HEK293 (cell line): Measurements from ENCODE around the gene PDRG1.
"Not testable (repeated sequence)": the region's sequence is repeated elsewhere in the genome, so short reads cannot be mapped to it uniquely, and the experiment has no call there.

ENCODE experiments used
- CTCF ChIA-PET: fragments of 350-600 bp; formaldehyde crosslinking; extraction: SDS; loops from one replicate; lab custom pipeline; 2021; ENCODE audit warnings: antibody characterized with exemption; lab: Yijun Ruan, JAX
- POLR2A ChIA-PET: fragments of 300-600 bp; formaldehyde crosslinking; extraction: SDS; loops from one replicate; lab custom pipeline; 2020; ENCODE audit warnings: antibody characterized with exemption, inconsistent platforms; lab: Yijun Ruan, JAX
- H3K27ac ChIP-seq: fragments of 200-500 bp; sonication (Bioruptor generic); 2 replicates; pipeline ENCODE4 v1.5.1; 2014; ENCODE audit warnings: low read depth, low read length, control low read depth, inconsistent platforms; ENCODE audit errors: extremely low read depth
- H3K36me3 ChIP-seq, 2 experiments: fragments of 200-500 bp in 1 of 2; sonication (Bioruptor generic) in 1 of 2; 1 replicate in 1 of 2; 2 replicates in 1 of 2; pipeline ENCODE4 v1.5.1; 2014 to 2017; ENCODE audit warnings: inconsistent platforms in 2 of 2, low read length in 2 of 2; ENCODE audit not compliant: control insufficient read depth in 2 of 2, insufficient read depth in 1 of 2
- H3K4me1 ChIP-seq: fragments of 200-500 bp; sonication (Bioruptor generic); 2 replicates; pipeline ENCODE4 v1.5.1; 2014; ENCODE audit warnings: mild to moderate bottlenecking, low read length, inconsistent platforms; ENCODE audit not compliant: control insufficient read depth, insufficient read depth
- H3K4me3 ChIP-seq: 2 replicates; pipeline ENCODE4 v1.5.1; 2011; ENCODE audit warnings: low read depth, mild to moderate bottlenecking, control low read depth, low read length, moderate library complexity
- H3K9me3 ChIP-seq: fragments of 200-500 bp; sonication (Bioruptor generic); 2 replicates; pipeline ENCODE4 v1.5.1; 2014; ENCODE audit warnings: low read depth, low read length, inconsistent platforms; ENCODE audit not compliant: control insufficient read depth, insufficient read depth
- KLF1 ChIP-seq: fragments of 450-650 bp; formaldehyde crosslinking; IDR thresholded peaks from 2 replicates; pipeline ENCODE4 v1.5.1; 2016; ENCODE audit warnings: missing biosample characterization, missing genetic modification characterization
- TCF7L2 ChIP-seq: IDR thresholded peaks from 2 replicates; pipeline ENCODE4 v1.6.1; 2011; ENCODE audit warnings: low read depth, mild to moderate bottlenecking, inconsistent platforms, low read length, moderate library complexity, borderline replicate concordance
- ZFP69B ChIP-seq: fragments of 450-650 bp; formaldehyde crosslinking; IDR thresholded peaks from 2 replicates; pipeline ENCODE4 v1.5.1; 2016; ENCODE audit warnings: missing biosample characterization, missing genetic modification characterization
- ZNF121 ChIP-seq: fragments of 450-650 bp; formaldehyde crosslinking; IDR thresholded peaks from 2 replicates; pipeline ENCODE4 v1.5.1; 2016; ENCODE audit warnings: missing biosample characterization, missing genetic modification characterization
- ZNF146 ChIP-seq: fragments of 450-650 bp; formaldehyde crosslinking; IDR thresholded peaks from 2 replicates; pipeline ENCODE4 v1.5.1; 2016; ENCODE audit warnings: missing biosample characterization, missing genetic modification characterization
- ZNF155 ChIP-seq: fragments of 450-650 bp; formaldehyde crosslinking; IDR thresholded peaks from 2 replicates; pipeline ENCODE4 v1.5.1; 2016; ENCODE audit warnings: missing biosample characterization, missing genetic modification characterization
- ZNF211 ChIP-seq: fragments of 450-650 bp; formaldehyde crosslinking; IDR thresholded peaks from 2 replicates; pipeline ENCODE4 v1.5.1; 2016; ENCODE audit warnings: low read depth, missing biosample characterization, missing genetic modification characterization
- ZNF324 ChIP-seq: fragments of 450-650 bp; formaldehyde crosslinking; IDR thresholded peaks from 2 replicates; pipeline ENCODE4 v1.5.1; 2016; ENCODE audit warnings: missing biosample characterization, missing genetic modification characterization
- ZNF473 ChIP-seq: fragments of 450-650 bp; formaldehyde crosslinking; IDR thresholded peaks from 2 replicates; pipeline ENCODE4 v1.5.1; 2017; ENCODE audit warnings: missing biosample characterization, missing genetic modification characterization
- ZNF670 ChIP-seq: fragments of 450-650 bp; formaldehyde crosslinking; IDR thresholded peaks from 2 replicates; pipeline ENCODE4 v1.5.1; 2016; ENCODE audit warnings: missing biosample characterization, missing genetic modification characterization, low read depth
- ZNF707 ChIP-seq: fragments of 450-650 bp; formaldehyde crosslinking; IDR thresholded peaks from 2 replicates; pipeline ENCODE4 v1.5.1; 2016; ENCODE audit warnings: missing biosample characterization, missing genetic modification characterization
- ZSCAN16 ChIP-seq: fragments of 450-650 bp; formaldehyde crosslinking; IDR thresholded peaks from 2 replicates; pipeline ENCODE4 v1.5.1; 2016; ENCODE audit warnings: missing biosample characterization, missing genetic modification characterization
- TF ChIP-seq, protein P1 (sequence below): fragments of 450-650 bp; formaldehyde crosslinking; IDR thresholded peaks from 2 replicates; pipeline ENCODE4 v1.5.1; 2016; ENCODE audit warnings: missing biosample characterization, missing genetic modification characterization
- TF ChIP-seq, protein P2 (sequence below): fragments of 450-650 bp; IDR thresholded peaks from 2 replicates; pipeline ENCODE4 v1.5.1; 2018; ENCODE audit warnings: missing biosample characterization, mild to moderate bottlenecking, missing genetic modification characterization
- TF ChIP-seq, protein P3 (sequence below): fragments of 450-650 bp; formaldehyde crosslinking; IDR thresholded peaks from 2 replicates; pipeline ENCODE4 v1.5.1; 2016; ENCODE audit warnings: missing biosample characterization, missing genetic modification characterization
- TF ChIP-seq, protein P4 (sequence below): fragments of 450-650 bp; formaldehyde crosslinking; IDR thresholded peaks from 2 replicates; pipeline ENCODE4 v1.5.1; 2016; ENCODE audit warnings: missing biosample characterization, missing genetic modification characterization

Gene PDRG1

DNA sequence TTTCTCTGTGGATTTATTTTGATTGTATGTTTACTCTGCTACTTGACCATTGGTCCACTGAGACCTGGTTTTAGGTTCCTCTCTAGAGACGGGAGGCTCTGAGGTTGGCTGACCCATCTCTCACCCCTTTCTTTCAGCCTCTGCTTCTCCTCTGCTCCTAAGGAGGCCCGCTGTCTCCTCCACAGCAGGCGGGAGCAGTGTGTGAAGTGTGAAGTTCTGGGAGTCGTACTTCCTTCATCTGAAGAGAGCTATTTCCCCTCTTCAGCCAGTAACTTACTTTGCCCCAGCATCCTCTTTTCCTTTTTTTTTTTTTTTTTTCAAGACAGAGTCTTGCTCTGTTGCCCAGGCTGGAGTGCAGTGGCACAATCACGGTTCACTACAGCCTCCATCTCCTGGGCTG, 21.1 kb downstream of the PDRG1 start:
- Histone ChIP-seq H3K9me3 (no peaks in the 10 kb centered on the region), H3K27ac (no peak overlapping the region)
- TF ChIP-seq, protein P1, sequence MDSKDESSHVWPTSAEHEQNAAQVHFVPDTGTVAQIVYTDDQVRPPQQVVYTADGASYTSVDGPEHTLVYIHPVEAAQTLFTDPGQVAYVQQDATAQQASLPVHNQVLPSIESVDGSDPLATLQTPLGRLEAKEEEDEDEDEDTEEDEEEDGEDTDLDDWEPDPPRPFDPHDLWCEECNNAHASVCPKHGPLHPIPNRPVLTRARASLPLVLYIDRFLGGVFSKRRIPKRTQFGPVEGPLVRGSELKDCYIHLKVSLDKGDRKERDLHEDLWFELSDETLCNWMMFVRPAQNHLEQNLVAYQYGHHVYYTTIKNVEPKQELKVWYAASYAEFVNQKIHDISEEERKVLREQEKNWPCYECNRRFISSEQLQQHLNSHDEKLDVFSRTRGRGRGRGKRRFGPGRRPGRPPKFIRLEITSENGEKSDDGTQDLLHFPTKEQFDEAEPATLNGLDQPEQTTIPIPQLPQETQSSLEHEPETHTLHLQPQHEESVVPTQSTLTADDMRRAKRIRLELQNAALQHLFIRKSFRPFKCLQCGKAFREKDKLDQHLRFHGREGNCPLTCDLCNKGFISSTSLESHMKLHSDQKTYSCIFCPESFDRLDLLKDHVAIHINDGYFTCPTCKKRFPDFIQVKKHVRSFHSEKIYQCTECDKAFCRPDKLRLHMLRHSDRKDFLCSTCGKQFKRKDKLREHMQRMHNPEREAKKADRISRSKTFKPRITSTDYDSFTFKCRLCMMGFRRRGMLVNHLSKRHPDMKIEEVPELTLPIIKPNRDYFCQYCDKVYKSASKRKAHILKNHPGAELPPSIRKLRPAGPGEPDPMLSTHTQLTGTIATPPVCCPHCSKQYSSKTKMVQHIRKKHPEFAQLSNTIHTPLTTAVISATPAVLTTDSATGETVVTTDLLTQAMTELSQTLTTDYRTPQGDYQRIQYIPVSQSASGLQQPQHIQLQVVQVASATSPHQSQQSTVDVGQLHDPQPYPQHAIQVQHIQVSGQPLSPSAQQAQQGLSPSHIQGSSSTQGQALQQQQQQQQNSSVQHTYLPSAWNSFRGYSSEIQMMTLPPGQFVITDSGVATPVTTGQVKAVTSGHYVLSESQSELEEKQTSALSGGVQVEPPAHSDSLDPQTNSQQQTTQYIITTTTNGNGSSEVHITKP (tag by site-specific recombination): 0 out of 2 replicates have a peak, but pooled peaks have one; percentile 19
- TF ChIP-seq ZNF324 (tag by site-specific recombination): no peak
- no peak for TF ChIP-seq ZSCAN16 (tag by site-specific recombination)
- TF ChIP-seq, all 188 proteins: peak for 1
- no peaks in the 10 kb centered on the region for H3K4me1 ChIP-seq
- no peak overlapping the region for H3K4me3 ChIP-seq
- H3K36me3 ChIP-seq: no peaks in the 10 kb centered on the region
- CTCF ChIA-PET: interaction anchor here (0.5 to 1.5 kb wide), 3 partner anchors 20 to 108 kb away, joined by 3 read pairs; no protein-coding TSS in a partner anchor
- POLR2A ChIA-PET: interaction anchor here (0.9 kb wide), 1 partner anchor 11 kb away, joined by 3 read pairs; no protein-coding TSS in a partner anchor

DNA sequence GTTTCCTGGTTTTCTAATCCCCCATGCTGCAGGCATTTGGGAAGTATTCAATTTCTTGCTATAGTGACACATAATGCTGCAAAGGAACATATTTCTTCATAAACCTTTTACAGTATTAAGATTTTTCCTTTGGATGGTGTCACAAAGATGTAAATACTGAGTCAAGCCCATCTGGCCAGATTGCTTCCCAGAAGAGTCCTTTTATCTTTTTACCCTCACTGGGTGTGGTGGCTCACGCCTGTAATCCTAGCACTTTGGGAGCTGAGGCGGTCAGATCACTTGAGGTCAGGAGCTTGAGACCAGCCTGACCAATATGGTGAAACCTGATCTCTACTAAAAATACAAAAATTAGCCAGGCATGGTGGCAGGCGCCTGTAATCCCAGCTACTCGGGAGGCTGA, 22.2 kb downstream of the PDRG1 start:
- H3K27ac ChIP-seq, H3K4me1 ChIP-seq, H3K9me3 ChIP-seq, H3K36me3 ChIP-seq, POLR2A ChIA-PET, H3K4me3 ChIP-seq: not testable (repeated sequence)
- CTCF ChIA-PET: interaction anchor here (1.0 to 1.5 kb wide), 2 partner anchors 21 to 77 kb away, joined by 3 read pairs; no protein-coding TSS in a partner anchor
- TF ChIP-seq KLF1 (tag by site-specific recombination): peak; percentile 75
- TF ChIP-seq, all 188 proteins: peak for 1; not testable (repeated sequence) for 187

DNA sequence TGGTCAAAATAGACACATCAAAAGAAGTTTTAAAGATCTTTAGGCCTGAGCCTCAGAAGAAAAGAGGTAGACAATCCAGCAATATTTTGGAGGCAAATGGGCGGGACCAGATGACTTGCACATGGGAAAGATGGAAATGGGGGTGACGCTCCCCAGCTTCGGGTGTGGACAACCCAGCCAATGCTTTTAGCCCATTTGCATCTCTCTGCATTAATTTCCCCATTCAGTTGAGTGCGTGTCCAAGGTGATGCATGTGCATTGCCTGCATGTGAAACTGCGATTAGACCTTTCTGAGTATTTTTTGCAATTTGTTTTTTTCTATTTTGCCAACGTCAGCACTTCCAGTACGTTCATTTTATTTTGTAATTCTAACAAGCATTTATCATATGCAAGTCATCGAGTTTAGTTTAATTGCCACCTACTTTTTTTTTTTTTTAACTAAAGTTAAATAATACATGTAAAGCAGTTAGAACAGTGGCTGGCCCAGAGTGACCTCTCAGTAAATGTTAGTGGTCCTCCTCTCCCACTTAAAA, 24.2 kb downstream of the PDRG1 start:
- ChIA-PET POLR2A (no interaction called here), CTCF (no interaction called here)
- Histone ChIP-seq H3K36me3 (no peaks in the 10 kb centered on the region), H3K9me3 (no peaks in the 10 kb centered on the region), H3K27ac (no peak overlapping the region), H3K4me3 (no peak overlapping the region), H3K4me1 (no peaks in the 10 kb centered on the region)
- TF ChIP-seq, protein P2, sequence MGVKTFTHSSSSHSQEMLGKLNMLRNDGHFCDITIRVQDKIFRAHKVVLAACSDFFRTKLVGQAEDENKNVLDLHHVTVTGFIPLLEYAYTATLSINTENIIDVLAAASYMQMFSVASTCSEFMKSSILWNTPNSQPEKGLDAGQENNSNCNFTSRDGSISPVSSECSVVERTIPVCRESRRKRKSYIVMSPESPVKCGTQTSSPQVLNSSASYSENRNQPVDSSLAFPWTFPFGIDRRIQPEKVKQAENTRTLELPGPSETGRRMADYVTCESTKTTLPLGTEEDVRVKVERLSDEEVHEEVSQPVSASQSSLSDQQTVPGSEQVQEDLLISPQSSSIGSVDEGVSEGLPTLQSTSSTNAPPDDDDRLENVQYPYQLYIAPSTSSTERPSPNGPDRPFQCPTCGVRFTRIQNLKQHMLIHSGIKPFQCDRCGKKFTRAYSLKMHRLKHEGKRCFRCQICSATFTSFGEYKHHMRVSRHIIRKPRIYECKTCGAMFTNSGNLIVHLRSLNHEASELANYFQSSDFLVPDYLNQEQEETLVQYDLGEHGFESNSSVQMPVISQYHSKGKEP (tag by site-specific recombination): 0 out of 2 replicates have a peak, but pooled peaks have one; percentile 7
- no peak for TF ChIP-seq TCF7L2

DNA sequence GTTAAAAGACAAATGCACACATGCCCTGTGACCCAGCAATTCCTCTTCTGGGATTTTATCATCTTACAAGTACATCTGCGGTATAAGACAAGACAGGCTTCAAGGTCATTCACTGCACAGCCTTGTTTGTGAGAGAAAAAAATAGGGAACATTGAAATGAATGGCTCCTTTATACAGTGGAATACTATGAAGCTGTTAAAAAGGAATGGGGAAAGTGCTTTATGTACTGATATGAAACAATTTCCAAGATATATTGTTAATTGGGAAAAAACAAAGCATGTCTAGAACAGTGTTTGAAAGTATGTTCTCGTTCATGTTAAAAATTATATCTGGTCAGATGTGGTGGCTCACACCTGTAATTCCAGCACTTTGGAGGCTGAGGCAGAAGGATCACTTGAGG, 25.4 kb downstream of the PDRG1 start:
- Histone ChIP-seq H3K4me3 (no peak overlapping the region), H3K36me3 (no peaks in the 10 kb centered on the region), H3K9me3 (no peaks in the 10 kb centered on the region), H3K27ac (no peak overlapping the region), H3K4me1 (no peaks in the 10 kb centered on the region)
- no peak for TF ChIP-seq ZFP69B (tag by site-specific recombination)
- peak; percentile 86 for TF ChIP-seq ZNF146 (tag by site-specific recombination)
- no peak for TF ChIP-seq ZNF670 (tag by site-specific recombination)
- no peak for TF ChIP-seq ZNF473 (tag by site-specific recombination)
- TF ChIP-seq ZNF155: no peak
- 0 out of 2 replicates have a peak, but pooled peaks have one; percentile 18 for TF ChIP-seq ZNF121 (tag by site-specific recombination)
- TF ChIP-seq ZNF707: no peak
- TF ChIP-seq, protein P3, sequence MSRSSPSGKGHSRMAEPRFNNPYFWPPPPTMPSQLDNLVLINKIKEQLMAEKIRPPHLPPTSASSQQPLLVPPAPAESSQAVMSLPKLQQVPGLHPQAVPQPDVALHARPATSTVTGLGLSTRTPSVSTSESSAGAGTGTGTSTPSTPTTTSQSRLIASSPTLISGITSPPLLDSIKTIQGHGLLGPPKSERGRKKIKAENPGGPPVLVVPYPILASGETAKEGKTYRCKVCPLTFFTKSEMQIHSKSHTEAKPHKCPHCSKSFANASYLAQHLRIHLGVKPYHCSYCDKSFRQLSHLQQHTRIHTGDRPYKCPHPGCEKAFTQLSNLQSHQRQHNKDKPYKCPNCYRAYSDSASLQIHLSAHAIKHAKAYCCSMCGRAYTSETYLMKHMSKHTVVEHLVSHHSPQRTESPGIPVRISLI (tag by site-specific recombination): no peak
- TF ChIP-seq, protein P4, sequence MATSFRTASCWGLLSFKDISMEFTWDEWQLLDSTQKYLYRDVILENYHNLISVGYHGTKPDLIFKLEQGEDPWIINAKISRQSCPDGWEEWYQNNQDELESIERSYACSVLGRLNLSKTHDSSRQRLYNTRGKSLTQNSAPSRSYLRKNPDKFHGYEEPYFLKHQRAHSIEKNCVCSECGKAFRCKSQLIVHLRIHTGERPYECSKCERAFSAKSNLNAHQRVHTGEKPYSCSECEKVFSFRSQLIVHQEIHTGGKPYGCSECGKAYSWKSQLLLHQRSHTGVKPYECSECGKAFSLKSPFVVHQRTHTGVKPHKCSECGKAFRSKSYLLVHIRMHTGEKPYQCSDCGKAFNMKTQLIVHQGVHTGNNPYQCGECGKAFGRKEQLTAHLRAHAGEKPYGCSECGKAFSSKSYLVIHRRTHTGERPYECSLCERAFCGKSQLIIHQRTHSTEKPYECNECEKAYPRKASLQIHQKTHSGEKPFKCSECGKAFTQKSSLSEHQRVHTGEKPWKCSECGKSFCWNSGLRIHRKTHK (tag by site-specific recombination): no peak
- no peak for TF ChIP-seq ZNF211 (tag by site-specific recombination)
- ChIA-PET POLR2A (no interaction called here), CTCF (no interaction called here)
